GM18873 (cell line): ENCODE data around the gene ABO.
"Not testable (repeated sequence)": the region's sequence is repeated elsewhere in the genome, so short reads cannot be mapped to it uniquely, and the experiment has no call there.

Source experiments
- ATAC-seq: cut with Tn5 transposase; IDR thresholded peaks from one replicate; pipeline ENCODE4 v1.9.1; 2021; ENCODE audit warnings: mild to moderate bottlenecking, moderate library complexity, moderate number of reproducible peaks; ENCODE audit not compliant: unreplicated experiment, low FRiP score

ABO gene

DNA sequence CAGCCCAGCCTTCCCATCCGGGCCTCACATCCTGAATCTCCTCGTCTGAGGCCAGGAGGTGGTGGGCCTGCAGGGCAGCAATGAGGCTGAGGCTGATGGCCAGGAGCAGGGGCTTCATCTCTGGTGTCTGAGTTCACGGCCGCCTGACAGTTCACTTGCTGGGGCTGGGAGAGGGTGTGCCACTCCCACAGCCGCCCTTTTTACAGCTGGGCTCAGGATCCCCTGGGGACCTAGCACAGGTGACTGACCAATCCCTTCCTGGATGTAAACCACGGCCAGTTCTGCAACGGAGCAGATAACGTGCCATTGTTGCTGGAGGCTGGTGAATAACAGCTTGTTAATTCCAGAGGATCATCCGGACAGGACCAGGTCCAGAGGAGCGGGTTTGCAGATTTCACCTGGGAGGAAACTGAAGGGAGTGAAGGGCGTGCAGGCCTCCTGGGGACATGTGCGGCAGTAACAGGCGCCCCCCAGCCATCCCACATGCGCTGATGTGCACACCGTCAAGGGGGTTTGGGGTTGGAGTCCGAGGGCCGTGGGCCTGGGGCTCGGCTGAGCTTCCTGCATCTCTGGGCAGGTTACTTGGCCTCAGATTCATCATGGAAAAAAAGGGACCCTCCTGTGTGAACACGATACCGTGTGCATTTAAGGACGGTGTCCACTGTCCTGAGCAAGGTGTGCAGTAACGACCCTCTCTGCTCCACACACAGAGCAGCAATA lies 46.4 kb downstream of the ABO start:
- not testable (repeated sequence) for ATAC-seq

DNA sequence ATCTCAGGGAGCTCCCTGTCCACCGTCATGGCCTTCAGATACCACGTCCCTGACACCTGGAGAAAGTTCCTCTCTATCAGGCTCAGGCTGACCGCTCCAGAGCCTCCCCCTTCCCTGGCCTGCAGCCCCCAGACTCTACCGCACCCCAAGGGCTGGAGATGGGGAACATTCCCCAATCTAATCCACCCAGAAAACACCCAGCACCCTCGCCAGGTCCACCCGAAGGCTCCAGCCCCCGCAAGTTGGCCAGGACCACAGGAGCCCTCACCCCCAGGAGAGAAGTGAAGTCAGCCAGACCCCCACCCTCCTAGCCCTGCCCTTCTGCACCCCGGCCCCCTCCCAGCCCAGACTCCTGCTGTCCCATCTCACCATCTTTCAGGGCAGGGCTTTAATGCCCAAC lies 47.0 kb downstream of the ABO start:
- ATAC-seq: not testable (repeated sequence)

DNA sequence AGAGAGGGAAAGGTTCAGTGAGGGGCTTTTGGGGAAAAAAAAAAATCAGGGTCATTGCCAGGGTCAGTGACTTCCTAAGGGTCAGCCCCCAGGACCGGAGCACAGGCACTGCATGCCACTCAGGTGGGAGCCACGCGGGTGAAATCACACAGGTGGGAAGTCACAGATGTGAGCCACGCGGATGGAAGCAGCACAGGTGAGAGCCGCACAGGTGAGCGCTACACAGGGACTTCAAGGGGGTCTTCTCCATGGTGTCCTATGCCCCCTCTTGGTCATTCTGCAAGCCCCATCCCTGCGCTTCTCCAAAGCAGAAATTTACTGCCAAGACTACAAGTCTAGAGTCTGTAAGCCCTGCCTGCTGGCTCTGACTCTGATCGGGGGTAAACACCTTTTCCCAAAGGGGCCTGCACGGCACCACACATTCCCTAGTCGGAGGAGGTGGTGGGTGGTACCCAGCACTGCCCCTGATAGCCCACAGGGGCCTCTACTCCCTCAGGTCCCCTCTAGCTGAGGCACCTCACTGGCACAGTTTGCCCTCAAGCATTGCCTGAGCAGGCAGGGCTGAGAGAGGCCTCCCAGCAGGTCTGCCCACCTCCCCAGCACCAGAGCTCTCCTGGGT lies 47.6 kb downstream of the ABO start:
- ATAC-seq: no peak

DNA sequence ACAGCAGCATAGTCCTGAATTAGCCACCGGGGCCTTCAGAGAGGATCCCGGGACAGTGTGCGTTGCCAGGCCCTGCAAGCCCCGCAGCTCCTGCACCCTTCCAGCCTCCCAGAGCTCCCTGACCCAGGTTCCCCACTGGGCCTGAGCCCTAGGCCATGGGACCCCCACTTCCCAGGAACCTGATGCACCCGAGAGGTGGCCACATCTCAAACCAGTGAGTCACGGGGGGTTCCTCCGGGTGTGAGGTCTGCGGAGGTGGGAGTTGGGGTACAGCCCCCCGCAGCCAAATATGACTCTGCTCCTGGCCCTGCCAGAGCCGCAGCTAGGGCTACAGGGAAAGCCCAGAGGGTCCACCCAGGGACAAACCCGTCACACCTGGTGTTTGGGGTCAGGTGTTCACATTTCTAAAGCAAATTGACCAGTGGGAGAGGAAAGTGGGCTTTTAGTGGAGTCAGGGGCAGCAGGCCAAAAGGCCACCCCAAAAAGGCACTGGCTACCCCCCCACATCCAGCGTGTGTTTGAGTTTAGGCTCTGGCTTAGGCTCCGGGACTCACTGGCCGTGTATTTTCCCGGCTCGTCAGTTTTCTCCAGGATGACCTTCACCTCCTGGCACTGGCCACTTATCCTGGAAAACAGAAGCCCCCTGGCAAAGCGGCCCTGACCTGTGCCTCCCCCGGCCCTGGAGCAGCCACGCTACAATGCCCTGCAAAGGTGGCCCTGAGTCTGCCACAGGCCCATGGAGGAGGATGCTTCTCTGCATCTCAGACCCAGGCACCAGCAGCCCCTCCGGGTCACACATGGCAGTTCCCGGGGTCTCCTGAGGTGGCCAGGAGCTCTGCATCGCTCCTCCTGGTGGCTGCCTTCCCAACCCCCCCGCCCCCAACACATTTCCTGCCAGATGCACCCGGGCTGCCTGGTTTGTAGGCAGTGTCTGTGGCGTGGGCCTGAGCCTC lies 48.5 kb downstream of the ABO start:
- no peak for ATAC-seq

DNA sequence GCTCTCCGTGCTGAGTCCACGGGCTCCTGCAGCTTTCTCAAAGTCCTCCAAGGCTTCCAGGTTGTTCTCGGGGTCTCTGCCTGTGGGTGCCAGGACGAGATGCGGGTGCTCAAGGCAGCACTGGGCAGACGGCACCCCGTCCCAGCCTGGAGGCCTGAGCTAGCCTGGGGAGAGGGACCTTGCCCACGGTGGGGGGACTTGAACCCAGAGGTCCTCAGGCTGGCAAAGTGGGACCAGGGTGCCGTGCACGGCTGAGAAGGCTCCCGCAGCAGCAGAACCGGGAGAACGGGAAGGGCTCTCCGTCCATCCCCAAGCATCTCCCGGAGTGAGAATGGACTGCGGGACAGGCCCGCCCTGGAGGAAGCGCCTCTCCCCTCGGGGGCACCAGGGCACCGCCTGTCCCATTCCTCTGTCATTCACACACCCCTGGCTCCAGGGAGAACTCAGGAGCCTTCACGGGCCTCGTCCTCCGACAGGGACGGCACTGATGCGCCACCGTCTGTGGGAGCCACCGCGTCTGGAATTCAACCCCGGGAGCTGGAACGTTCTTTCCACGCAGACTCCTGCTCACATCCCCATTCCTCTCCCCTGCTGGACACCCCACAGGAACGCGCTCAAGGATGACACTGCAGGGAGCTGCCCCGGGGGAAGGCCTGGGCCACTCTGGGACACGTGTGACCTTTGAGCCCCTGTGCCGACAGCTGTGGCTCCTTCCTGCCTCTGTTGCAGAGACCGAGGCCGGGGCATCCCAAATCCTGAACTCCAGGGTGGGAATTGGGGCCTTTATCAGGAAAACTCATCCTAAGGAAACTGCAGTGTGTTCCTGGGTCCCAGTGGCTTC lies 49.6 kb downstream of the ABO start:
- no peak for ATAC-seq

DNA sequence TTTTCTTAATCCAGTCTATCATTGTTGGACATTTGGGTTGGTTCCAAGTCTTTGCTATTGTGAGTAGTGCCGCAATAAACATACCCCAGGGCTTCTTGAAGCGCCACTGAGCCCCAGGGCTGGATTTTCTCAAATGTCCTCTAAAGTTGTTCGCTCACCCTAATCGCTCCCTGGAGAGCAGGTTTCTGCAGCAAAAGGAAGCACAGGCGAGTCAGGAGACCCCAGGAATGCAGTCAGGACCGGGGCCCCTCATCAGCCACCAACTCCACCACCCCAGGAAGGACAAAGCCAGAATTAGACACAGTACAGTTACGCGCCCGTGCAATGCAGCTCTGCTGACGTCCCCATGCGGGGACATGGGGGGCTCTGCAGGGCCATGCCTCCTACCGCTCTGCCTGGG lies 50.2 kb downstream of the ABO start:
- no peak for ATAC-seq

DNA sequence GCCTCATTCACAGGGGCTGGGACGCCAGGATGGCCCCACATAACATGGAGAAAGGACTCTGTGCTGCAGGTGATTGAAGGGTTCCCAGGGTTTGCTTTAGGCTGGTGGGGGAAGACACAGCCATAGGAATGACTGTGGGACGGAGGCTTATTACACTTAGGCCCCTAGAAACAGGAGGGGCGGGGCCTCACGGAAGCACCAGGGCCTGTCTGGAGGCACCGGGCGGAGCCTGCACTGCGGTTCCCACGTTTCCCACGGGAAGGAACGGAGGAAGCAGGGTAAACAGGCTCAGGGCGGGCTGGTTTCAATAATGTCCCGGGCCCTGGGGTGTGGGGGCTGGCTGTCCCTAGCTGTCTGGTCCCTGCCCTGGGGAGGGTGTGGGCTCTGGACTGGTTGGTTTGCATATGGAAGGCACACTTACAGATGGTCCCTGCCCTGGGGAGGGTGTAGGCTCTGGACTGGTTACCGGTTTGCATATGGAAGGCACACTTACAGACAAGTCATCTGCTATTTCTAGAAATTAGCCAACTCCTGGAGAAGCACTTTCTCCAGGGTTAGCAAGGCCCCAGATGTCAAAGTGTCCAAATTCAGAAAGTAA lies 51.7 kb downstream of the ABO start:
- ATAC-seq: not testable (repeated sequence)

DNA sequence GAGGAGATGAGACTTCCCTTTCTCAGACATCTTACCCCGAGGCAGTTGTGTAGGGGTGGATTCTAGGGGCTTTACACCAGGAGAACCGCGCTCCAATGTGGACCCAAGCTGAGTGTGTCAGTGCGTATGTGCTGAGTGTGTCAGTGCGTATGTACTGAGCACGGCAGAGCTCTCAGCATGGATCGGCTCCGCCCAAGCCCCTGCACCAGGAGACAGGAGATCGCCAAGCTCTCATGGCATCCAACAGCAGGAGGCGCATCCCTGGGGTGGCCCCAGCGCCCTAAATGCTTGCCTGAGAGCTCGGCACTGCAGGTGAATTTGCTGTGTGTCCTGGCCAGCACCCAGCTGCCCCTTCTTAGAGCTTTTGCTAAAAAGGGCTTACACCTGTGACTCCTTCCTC lies 53.0 kb downstream of the ABO start:
- not testable (repeated sequence) for ATAC-seq

DNA sequence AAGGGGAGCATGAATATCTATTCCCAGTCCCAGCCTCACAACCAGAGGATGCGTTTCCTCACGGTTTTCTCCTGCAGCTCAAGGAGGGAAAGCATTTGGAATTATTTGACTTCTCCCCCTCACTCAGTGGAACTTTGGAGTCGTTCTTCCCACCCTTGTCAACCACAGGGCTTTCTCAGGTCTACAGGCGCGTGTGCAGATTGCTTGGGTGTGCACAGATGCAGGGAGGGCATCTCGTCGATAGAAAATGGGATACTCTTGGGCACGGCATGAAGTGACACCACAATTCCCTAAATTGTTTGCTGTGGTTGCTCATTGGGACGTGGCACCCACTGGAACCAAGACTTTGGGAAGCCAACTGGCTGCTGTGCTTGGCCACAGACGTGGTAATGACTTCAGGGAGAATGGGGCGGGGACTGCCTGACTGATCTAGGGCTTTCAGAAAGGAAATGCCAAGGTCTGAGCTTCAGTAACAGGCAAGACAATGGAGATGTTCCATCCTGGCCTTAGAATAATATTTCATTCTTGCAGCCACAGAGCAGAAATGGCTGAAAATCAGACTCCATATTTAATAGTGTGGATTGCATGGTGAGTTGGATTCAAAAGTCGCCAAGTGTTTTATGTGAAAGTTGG lies 53.7 kb downstream of the ABO start:
- ATAC-seq: no peak

DNA sequence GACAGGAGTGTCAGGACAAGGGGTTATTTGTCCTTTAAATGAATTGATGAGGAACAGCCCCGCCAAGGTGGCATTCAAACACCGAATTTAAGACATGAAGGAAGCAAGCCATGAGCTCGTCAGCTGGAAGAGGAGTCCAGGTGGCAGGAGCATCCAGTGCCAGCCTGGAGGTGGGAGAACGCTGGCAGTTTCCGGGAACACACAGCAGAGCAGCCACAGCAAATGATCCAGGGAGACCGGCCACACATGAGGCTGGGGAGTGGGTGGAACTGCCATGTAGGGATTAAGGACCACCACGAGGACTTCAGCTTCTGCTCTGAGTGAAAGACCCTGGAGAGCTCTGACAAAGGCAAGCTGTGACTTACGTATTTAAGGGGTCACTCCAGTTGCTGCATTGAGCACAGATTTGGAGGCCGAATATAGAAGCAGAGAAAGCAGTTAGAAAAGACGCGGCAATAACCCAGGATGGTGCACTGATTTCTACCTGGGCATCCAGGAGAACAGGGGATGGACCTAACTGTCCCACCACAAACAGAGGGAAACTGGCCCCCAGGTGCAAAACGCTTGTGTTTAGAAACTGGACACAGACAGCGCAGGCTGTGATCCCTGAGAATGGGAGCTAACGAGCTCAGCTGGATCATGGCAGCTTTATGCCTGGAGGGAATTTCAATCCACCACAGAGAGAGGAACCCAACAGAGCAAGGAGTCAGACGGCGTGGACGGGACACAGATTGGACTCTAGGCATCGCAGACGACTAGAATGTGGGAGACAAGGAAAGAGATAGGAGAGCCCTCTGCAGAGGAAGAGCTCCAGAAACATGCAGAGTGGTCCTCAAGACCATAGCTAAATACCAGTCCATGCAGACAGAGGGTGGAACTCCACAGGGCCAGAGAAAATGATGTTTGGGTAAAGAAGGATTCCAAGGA lies 56.7 kb downstream of the ABO start:
- ATAC-seq: not testable (repeated sequence)

DNA sequence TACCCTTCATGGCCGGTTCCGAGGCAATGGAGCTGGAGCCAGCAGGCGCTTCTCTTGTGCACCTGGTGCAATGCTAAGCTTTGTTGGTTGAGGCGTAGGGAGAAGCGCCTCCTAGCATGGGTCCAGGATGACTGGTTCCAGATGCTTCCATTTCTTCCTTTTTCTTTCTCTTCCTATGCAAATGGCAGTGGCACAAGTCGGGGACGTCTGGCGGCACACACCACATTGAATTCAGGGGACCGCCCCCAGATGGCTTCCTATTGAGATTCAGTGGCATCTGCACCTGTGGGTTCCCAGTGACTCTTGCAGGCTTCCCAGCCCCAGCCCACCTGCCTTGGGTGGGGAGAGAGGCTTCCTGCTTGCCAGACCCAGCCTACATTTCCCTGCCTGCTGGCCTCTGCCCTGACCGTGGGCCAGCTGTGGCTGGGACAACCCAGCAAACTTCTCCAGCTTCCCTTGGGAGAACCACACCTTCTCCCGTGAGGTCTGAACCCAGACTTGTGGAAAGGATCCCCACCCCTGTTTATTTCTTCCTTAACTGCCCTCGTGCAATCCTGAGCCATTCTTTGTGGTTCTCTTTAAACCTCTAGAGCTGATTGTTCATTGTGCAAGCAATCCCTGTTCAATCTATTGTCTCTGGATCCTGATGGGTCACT lies 57.5 kb downstream of the ABO start:
- not testable (repeated sequence) for ATAC-seq

DNA sequence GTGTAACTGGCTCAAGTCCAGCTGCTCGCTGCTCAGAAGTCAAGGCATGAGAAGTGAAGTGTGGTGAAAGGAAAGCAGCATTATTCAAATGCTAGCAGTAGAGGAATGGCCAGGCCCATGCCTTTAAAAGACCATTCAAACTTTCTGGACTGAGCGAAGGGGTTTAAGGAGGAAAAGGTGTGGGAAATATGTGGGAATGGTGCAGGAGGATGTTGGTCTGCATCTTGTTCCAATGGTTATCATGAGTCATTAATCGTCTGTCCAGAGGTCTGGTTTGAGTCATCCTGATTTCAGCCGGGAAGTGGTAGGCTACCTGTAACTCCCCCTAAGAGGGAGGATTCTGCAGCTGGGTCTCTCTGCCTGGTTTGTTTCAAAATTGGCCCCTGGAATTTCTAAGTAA lies 60.7 kb downstream of the ABO start:
- not testable (repeated sequence) for ATAC-seq

DNA sequence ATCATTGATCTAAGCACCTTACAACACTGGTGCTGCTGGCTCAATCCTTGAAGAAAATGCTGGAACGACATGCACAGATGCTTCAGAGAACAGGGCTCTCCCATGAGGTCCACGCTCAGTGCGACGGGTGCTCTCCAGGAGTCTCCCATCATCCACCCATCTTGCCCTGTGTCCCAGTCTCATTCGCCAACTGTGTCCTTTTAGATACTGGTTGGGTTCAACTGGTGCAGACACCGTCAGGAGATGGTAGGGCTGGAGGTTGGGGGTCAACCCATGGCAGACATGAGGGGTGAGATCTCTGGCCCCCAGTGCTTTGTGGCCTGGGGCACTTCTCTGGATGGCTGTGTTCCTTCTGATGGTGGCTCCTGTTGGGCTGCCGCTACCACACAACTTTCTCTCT lies 64.4 kb downstream of the ABO start:
- no peak for ATAC-seq

DNA sequence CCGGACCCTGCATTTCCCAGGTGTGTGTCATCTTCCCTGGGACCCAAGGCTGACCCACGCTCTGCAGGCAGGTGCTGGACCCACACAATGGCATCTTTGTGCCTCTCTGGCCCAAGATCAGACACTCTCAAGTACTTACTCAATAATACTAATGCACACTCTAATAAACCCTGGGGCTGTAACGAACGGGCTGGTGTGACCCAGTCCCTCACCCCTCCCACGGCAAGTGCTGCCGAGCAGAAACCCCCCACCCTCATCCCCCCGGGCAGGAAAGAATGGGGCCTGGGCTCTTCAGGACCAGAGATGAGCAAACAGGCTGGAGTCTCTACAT lies 64.8 kb downstream of the ABO start:
- no peak for ATAC-seq

DNA sequence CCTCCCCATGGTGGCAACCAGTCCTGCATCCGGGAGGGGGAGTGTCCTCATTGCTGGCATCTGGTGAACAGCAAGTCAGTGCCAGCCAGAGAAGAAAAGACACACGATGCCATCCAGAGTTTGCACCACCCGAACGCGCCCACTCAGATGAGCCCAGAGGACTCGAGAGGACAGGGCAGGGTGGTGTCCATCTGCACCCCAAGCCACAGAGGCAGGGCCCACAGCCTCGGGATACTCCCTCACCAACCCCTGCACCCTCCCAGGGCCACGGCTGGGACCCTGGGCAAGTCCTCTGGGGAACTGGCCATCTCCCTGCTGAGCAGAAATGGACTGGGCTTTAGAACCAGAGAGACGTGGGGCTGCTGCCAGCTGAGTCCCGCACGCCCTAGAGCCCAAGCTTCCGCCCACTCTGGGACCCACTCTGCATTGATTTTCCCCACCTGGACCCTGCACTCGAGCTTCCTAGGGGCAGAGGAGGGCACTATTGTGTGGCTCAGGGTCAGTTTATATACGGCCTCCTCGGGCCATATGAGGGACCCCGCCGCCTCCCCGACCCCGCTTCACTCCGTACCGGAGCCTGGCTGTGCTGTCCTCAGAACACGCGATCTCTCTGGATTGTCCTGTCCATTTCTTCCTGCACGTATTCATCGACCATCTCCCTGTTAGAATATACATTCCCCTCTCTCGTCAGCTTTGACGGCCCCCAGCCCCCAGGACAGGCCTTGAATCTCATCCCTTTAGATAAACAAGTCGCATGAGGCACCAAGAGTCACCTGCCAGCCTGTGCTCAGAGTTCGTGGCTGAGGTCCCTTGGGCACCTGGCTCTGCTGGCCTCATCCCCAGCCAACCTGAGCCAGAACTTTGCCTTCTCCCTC lies 65.4 kb downstream of the ABO start:
- ATAC-seq: not testable (repeated sequence)

DNA sequence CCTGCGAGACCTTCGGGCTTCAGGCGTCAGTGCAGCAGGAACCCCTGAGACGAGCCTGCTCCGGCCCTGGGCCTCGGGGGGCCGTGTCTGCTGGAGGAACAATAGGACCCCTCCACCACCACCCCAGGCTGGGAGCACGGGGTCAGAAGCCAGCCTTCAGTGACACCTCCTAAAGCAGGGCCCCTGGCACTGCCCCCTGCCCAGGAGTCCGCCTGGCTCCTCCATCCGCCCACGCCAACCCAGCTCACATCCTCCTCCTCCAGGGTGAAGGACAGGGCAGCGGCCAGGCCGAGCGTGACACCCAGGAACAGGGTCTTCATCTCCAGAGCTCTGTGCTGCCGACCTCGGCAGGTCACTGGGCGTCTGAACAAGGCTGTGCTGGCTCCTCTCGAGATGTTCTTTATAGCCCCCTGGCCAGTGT lies 66.1 kb downstream of the ABO start, which contains the start of gene OBP2B:
TSS of gene OBP2B (minus strand) at position 371 of the 421 bp plus-strand sequence. CDS start at position 320, 51 bp downstream.
- not testable (repeated sequence) for ATAC-seq
